ENCODE results near the gene ADAM12.

Gene ADAM12

DNA sequence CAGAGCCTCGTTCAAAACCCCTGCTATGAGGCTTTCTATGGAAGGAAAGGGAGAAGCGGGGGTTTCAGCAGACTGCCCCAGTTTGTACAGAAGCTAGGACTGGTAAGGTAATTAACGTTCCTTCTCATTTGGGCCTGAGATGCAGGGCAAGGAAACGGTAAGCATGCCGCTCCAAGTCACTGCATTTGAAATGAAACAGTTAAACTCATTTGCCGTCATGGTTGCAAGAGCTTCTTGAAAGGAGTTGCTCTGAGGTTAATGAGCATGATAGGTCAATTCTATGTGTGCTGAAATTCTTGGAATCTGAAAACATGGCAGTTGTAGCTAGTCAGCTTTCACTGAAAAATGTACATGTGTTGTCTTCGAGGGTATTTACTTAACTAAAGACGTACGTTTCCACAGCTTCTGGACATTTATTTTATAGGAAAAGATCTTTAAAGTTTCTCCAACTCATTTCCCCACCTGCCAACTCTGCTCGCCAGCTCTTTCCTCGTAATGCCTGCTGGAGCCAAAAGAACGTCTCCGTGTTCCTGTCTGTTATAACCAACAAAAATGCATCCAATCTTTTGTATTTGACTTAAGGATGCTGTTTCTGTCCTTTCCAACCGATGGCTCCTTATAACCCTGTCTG is 73.3 kb downstream of the ADAM12 start:
- DNase-seq, result no peak

DNA sequence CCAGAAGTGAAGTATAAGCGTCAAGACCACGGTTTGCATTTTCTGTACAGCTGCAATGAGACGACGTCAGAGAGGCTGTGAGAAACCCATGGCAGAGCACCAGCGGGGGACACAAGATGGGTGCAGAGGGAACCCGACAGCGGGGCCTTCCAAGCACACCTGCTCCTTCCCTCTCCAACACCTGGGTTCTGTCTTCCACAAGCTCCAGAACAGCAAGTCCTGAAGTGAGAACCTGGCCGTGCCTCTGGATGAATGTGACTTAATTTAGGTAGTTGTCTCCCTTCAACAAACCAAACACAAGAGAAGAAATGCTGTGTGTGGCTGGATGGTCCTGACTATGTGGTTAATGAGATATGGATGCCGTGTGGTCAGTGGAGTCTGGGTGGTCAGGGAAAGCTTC is 76.1 kb downstream of the ADAM12 start:
- DNase-seq, result no peak

DNA sequence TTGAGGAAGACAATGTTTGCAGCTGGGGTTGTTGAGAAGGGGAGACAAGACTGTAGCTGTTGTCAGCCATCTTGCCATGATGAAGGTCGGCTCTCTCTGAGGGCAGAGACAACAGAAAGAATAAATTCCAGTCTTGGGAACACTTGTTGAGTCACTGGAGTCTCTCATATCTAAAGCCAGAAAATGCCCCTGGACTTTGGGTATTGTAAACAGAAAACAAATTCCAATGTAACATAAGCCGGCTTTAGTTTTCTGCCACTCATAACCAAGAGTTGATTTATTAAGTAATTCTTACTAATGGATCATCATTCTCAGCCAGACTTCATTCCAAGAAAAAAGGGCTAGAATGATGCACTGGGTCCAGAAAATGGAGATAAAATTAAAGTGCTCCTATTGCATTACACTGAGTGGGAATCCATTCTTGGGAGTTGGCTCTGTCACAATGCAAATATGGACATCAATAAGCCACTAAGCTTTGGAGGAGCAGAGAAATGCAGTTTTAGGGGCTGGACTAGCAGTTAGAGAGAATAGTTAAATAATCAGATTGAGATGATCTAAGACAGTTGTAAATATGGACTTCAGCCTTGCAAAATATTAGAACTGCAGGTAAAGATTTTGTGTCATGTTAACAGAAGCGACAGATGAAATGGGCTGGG is 78.9 kb downstream of the ADAM12 start:
- DNase-seq, result no peak

DNA sequence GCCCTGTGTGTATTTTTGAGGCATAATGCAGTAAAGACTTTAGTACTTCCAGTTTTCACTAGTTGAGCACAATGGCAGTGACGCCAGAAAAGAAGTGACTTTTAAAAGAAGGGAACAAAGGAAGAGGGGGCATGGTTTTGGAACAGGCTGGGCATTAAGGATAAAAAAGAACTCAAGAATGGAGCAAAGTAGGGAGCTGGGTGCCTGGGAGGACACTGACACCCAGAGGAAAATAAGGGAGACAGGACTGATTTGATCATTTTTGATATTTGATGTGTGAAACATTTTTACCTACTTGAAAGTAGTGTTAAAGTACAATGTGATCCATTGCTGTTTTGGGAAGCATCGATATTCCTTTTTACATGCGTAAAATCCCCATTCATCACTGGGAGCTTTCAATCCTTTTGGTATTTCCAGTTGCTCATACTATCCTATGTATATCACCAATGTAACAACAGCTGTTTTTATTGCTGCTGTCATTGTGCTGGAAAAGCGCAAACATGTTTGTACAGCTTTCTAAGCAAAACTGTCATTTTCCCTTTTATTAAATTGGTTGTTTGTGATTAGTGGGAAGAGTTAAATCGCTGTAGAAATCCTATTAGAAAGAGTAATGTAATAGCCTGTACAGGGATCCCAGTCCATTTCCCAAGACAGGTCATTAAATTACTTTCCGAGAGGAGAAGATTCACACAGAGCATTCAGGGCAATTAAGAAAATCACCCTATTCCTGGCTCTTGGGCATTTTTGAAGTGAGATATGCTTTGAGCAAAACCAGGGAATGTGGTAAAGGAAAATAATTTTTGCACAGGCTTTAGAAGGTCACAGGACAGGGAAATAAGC is 85.2 kb downstream of the ADAM12 start:
- peak; percentile 47 for DNase-seq

DNA sequence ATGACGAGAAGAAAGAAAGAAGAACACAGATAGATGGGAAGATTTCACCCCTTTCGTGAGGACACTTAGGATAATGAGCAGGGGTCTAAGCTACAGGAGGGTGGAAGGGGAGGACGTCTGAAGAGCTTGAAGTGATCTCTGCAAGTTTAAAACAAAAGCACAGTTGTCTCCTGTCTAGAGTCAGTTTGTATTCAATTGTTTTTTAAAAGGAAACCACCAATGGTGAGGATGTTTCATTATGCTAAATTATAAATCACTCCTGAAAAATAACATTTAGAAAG is 85.9 kb downstream of the ADAM12 start:
- no peak for DNase-seq

DNA sequence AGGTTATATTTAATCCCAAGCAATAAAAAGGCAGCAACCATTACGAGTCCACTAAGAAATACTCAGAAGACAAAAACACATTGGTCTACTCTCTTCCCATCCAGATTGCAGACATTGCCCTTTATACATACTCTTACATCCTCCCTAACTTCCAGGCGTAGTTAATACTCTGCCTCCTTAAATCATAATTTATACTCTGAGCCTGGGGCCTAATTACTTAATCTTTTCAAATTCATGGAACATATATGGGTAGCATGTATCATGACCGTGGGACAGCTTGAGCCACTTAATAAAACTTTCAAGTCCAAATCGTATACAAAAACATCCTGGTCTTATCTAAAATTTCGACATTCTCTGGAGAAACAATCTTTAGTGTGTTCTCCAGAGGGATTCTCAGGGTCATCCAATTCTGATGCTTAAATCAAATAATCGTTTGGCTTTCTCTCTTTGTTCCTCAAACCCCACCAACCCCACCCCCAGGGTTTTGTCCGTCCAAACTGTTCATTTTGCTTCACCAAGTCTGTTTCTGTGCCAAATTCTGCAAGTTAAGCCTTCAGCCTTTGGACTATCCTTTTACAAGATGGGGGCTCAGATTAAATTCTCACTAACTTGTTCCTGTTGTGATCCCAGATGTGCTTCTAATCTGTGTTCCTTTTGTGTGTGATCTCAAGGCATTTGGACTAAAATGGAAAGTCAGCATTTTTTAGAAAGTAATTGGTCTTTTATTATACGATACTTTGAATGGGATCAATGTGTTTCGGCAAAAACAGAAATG is 86.4 kb downstream of the ADAM12 start:
- no peak for DNase-seq

DNA sequence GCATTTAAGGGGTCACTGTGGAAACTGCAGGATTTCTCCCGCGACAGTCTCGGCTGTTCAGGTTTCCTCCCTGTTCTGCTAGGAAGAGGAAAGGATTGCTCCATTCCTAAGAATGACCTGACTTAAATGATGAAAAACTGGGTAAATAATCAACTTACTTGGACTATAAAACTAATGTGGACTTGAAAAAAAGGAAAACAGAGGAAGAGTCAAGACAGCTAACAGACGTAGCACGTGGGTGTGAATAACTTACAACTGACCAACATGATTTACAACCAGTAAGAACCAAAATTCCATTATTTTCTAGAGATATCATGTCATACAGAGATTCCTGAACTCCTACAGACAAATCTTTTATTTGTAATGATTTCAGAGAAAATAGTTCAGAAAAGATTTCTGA is 93.8 kb downstream of the ADAM12 start:
- DNase-seq, result no peak

DNA sequence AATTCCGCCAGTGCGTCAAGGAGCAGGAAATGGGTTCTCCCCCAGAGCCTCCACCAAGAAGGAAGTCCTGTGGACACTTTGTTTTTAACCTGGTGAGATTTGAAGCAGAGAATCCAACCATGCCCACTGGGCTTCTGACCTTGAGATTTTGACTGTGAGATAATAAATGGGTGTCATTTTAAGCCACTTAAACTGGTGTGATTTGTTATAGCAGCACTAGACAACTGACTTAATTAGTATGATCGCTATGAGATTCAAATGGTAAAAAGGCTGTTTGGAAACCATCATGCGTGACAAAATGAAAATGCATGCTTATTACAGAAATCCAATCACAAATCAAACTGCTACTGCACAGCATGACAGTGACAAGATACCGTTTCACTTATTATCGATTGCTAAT is 98.0 kb downstream of the ADAM12 start:
- no peak for DNase-seq

DNA sequence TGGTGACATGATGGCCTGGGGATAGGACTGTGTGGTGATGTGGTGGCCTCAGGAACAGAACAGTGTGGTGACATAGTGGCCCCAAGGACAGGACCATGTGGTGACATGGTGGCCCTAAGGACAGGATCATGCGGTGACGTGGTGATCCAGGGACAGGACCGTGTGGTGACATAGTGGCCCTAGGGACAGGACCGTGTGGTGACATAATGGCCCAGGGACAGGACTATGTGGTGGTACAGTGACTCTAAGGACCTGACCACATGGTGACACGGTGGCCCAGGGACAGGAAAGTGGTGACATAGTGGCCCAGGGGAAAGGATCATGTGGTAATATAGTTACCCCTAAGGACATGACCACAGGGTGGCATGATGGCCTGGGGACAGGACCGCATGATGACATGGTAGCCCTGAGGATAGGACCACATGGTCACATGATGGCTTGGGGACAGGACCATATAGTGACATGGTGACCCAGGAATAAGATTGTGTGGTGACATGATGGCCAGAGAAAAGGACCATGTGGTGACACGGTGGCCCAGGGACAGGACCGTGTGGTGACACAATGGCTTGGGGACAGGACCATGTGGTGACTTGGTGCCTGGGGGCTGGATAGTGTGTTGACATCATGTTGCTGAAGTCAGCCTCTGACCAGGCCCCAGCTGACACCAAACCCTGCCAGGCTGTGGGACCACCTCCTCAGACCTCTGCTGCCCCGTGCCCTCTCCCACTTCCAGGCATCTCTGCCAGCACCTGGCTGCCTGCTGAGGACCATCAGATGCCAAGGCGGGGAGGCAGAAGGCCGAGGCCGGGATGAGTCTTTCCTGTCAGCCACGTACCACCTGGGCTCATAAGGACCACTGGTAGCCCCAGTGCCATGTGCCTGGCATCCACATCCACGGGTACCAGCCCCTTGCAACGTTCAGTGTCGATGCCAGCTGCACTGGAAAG is 99.5 kb downstream of the ADAM12 start:
- no peak for DNase-seq

DNA sequence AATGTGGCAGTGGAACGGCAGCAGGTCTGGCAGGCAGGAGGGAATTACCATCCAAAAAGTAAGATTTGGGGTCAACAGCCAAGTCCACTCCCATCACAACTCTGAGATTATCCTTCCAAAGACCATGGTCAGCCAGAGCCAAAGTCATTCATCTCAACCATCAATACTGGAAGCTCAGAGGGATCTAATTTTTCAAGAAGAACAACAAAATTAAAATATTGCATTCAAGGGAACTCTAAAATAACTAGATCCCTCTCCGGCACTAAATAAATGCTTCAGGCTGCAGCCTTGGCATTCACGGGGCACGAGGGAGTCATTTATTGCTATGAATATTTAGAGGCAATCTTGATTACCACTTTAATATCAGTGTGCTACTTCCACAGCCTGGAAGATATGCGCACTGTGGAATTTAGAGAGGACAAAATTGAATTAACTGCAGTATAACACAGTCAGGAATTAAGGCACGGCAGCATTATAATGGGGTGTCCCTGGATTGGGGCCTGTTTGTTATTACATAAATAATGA is 102.0 kb downstream of the ADAM12 start:
- no peak for DNase-seq

DNA sequence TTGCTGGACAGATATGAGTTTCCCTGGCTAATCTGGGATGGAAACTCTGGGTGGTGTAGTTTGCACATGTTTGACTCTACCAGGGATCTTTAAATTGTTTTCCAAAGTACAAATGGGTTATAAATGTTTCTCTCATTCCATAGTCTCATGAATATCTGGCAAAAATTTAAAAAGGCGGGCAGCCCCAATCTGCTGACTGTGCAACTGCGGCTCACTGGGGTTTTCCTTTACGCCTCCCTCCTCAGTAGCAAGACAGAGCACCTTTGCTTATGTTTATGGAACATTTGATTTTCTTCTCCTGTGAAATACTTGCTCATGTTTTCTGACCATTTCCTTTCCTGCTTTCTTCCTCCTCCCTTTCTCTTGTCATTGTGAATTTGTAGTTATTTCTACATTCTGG is 105.0 kb downstream of the ADAM12 start:
- DNase-seq, result no peak

DNA sequence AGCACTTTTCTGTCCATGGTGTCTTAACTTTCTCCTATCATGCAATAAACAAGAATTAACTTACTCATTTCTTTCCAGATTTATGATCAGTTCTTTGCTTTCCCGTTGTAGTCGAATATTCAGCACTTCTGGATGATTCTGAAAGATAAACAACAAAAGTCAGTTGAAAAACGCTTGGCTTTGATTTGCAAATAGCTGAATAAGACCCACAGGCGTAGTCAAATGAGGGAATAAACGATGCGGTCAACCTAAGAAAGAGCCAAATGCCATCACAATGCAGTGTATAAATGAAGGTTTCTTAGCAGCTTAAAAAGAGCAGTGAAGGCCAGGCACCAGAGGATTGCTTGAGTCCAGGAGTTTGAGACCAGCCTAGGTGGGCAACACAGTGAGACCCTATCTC is 109.4 kb downstream of the ADAM12 start:
- no peak for DNase-seq

DNA sequence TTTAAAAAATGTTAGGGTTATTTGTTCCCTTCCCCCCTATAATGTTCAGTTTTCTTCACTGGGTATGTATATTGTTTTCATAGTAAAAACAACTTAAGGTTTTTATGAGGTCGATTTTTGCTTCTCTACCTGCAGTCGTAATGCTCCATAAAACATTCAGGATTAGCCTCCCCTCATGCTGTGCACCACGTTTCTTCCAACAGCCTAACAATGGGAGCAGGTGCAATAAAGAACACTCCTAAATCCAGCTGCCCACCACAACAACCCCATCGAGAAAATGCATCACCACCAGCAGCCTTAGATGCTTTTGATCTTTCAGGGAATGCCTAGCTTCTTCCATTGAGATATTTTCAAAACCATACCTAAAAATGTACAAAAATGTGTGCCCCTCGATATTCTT is 111.1 kb downstream of the ADAM12 start:
- DNase-seq, result no peak

DNA sequence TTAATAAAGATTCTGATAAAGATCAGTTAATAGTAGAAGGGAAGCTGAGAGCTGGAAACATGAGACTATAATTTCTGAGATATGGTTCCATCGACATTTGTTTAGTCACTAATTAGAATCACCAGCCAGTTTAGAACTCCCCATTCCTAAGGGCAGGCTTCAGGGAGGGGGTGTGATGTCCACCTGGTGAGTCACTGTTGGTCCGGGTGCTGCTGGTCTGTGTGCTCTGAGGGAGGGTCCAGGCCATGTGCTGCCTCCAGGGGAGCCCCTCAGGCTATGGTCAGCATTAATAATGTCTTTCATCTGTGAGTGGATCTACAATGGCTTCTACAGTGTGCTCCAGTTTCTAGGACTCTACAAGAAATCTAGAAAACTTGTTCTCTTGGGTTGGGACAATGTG is 115.8 kb downstream of the ADAM12 start:
- no peak for DNase-seq

DNA sequence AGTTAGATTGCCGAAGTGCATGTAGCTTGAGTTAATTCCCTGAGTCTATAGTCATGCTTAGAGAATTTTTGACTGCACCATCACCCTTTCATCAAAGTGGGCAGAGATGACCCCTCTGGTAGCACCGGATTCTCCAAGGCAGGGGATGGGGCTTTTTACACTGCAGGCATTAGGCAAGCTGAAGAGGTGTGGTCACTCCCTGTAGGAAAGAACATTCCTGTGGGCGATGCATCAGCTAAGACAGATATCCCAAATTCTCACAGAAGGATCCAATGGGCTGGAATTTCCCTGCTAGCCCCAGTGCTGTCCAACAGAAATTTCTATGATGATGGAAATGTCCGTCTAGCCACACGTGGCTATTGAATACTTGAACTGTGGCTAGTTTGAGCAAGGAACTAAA is 118.2 kb downstream of the ADAM12 start:
- DNase-seq, result peak; percentile 98

DNA sequence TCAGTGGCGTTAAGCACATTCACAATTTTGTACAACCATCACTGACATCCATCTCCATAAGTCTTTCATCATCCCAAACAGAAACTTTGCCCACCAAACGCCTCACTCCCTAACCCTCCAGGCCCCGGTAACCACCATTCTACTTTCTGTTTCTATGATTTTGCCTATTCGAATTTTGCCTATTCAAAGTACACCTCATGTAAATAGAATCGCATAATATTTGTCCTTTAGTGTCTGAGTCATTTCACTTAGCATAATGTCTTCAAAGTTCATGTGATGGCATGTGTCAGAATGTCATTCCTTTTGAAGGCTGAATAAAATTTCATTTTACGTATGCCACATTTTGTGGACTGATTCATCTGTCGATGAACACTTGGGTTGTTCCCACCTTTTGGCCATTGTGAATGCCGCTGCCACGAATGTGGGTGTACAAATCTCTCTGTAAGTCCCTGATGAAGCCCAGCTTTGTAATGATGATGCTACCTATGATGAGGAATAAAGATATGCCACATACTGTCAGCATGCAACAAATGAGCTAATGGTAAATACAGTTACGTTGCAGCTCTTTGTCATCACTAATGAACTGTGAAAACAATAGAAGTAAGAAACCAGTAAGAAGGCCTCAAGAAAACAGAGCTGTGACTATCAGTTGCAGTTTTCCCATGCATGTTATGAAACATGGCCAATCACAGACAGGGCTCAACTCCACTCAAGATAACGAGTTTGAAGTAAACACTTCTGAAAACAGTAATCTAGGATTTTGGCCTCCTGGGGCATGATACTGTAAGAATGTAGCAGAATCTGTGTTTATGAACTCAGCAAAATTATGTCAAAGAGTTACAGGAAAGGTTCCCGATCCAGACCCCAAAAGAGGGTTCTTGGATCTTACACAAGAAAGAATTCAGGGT is 120.0 kb downstream of the ADAM12 start:
- no peak for DNase-seq

DNA sequence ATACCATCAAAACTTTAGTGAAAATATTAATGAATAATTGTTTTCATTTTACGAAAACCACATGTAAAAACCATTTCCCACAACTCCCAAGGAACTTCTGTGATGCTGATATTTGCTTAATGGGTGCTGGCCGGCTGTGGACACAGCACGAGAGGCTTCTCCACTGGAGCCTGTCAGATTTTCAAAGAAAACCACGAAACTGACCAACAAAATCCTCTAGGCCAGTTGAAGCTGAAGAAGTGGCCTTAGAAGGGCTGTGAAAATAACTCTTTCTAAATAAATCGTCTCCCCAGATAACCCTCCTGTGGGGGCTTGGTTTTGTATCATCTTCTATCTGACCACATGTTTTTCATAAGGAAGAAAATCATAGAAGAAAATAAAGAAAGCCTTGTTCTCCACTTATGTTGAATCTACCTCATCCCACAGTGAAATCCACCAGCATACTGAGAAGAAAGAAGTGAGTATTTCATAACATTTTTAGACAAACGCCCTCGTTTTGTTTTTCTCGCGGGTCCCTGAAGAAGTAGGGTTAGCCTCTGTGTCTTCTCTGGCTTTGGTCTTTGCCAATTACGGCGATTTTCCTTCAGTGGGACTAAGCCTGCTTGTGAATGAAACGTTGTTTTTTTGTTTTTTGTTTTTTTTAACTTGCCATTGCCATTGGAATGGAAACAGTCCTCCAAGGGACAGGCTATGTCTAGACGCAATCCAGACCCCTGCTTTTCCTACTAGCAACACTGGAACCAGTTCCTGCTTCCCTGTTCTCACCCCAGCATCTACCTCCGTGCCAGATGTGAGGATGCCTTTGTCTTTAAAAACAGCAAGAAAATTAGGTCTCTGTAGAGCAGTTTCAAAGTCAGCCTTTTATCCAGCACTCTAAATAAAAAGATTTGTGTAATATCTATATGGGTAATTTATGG is 123.9 kb downstream of the ADAM12 start:
- no peak for DNase-seq

DNA sequence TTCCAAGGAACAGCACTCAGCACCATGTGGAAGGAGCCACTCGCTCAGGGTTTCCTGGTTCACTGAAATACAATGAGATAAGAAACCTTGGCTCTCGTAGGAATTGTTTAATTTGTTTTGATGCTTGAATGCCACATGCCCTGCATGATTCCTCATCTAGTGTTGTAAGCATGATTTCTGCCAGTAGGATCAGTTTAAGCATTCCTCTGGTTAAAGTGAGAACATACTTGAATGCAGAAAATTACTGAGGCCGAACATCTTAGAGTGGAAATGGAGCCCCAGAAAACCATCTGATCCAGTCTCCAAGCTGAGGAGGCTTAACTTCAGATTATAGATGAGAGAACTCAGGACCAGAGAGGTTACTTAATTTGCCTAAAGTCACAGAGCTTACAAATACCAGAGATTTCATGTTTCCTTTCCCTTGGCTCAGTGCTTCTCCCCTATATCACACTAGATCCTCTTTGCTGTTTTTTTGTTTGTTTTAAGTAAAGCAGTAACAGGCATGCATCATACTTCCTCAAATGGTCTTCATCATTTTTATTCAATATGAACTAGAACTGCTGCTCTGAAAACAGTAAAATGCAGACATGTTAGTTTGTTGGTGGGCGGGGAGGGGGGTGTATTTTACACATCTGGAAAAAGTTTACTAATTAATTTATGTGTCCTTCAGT is 125.1 kb downstream of the ADAM12 start:
- peak; percentile 55 for DNase-seq

DNA sequence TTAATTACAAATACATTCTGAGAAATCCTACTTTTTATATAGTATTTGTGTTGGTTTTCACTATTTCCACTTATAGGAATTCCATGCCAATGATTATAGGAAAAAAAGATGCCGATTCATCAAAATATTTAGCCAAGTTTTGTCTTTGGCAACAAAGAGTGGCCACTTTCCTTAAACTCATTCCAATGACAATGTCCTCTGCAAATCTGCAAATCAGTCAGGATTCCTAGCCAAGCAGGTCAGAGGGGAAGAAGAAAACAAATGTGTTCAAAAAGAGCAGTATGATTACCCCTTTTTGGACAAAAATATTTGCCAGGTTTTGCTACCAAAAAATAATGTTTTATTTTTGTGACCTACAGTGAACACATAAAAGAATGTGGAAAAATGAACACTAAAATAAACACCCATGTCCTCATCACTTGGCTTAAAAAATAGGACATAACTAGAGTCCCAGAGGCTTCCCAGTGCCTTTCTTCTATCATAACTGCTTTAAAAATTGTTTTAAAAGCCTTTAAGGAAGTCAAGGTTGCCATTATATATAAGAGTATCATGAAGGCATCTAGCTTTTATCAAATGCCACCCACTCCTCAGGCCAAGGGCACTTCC is 125.9 kb downstream of the ADAM12 start:
- DNase-seq, result no peak
